AML-193 (cell line): Measurements from ENCODE around the gene KCNQ1.

Experiments
- DNase-seq, 2 experiments: peaks; one replicate each; lab custom pipeline; 2025; lab: John Stamatoyannopoulos, UW

The KCNQ1 gene

GRCh38 chr11:2553198-2553597, 108.4 kb downstream of the KCNQ1 start:
- DNase-seq, result no peak

- DNase-seq, result no peak
Observed at GRCh38 chr11:2553886-2554285, 109.1 kb downstream of the KCNQ1 start.

GRCh38 chr11:2554338-2555207, 109.8 kb downstream of the KCNQ1 start:
- no peak for DNase-seq

GRCh38 chr11:2555336-2555735, 110.5 kb downstream of the KCNQ1 start:
- DNase-seq, result no peak

- no peak for DNase-seq
Observed at GRCh38 chr11:2555891-2556290, 111.1 kb downstream of the KCNQ1 start.

- DNase-seq, result no peak
Observed at GRCh38 chr11:2557381-2557780, 112.6 kb downstream of the KCNQ1 start.

GRCh38 chr11:2558397-2558796, 113.6 kb downstream of the KCNQ1 start:
- DNase-seq, result no peak

GRCh38 chr11:2558861-2559526, 114.2 kb downstream of the KCNQ1 start:
- no peak for DNase-seq

GRCh38 chr11:2559527-2560311, 114.9 kb downstream of the KCNQ1 start:
- no peak for DNase-seq

GRCh38 chr11:2561696-2562581, 117.1 kb downstream of the KCNQ1 start:
- DNase-seq, result no peak

- DNase-seq, result no peak
Observed at GRCh38 chr11:2562890-2563212, 118.0 kb downstream of the KCNQ1 start.

GRCh38 chr11:2563213-2564007, 118.6 kb downstream of the KCNQ1 start:
- no peak for DNase-seq

- no peak for DNase-seq
Observed at GRCh38 chr11:2564008-2564530, 119.3 kb downstream of the KCNQ1 start.

- DNase-seq, result no peak
Observed at GRCh38 chr11:2564588-2565425, 120.0 kb downstream of the KCNQ1 start.

- DNase-seq, result no peak
Observed at GRCh38 chr11:2565447-2566222, 120.8 kb downstream of the KCNQ1 start.

- DNase-seq, result no peak
Observed at GRCh38 chr11:2566223-2567025, 121.6 kb downstream of the KCNQ1 start.

- no peak for DNase-seq
Observed at GRCh38 chr11:2567026-2567671, 122.3 kb downstream of the KCNQ1 start.

- no peak for DNase-seq
Observed at GRCh38 chr11:2569321-2569721, 124.5 kb downstream of the KCNQ1 start.
